WTC11 (cell line): ENCODE data around the gene RASA1. TPM values are rescaled to one million over a fixed set of nuclear protein-coding genes. Genes with fewer than 3 reads are reported as not detected.

Source experiments
- ATAC-seq: fragments of 200-7000 bp; cut with Tn5 transposase; 2 replicates; pipeline ENCODE4 v1.10.0; 2021; ENCODE audit warnings: mild to moderate bottlenecking, moderate library complexity
- CTCF ChIA-PET: fragments of 300-600 bp; sonication (Branson Sonifier 250); formaldehyde crosslinking; loops from one replicate; lab custom pipeline; 2021; ENCODE audit warnings: antibody characterized with exemption; lab: Charles Lee
- POLR2A ChIA-PET: fragments of 350-600 bp; sonication (Branson Sonifier 250); formaldehyde crosslinking; loops from one replicate; lab custom pipeline; 2021; ENCODE audit warnings: antibody characterized with exemption; lab: Charles Lee
- DNase-seq: peaks from one replicate; pipeline ENCODE4 v3.0.0; 2021; ENCODE audit warnings: low spot score
- H3K27ac Mint-ChIP-seq: 2 replicates; pipeline ENCODE4 v1.8.0; 2021; ENCODE audit warnings: mixed read lengths
- H3K27me3 Mint-ChIP-seq: 2 replicates; pipeline ENCODE4 v1.8.0; 2021; ENCODE audit warnings: low read depth, mild to moderate bottlenecking, moderate library complexity, mixed read lengths
- H3K36me3 Mint-ChIP-seq: 2 replicates; pipeline ENCODE4 v1.8.0; 2021; ENCODE audit warnings: mixed read lengths
- H3K4me1 Mint-ChIP-seq: 2 replicates; pipeline ENCODE4 v1.8.0; 2022; ENCODE audit warnings: mixed read lengths
- H3K4me3 Mint-ChIP-seq: 2 replicates; pipeline ENCODE4 v1.8.0; 2021; ENCODE audit warnings: mild to moderate bottlenecking, moderate library complexity, mixed read lengths
- H3K9me3 Mint-ChIP-seq: 2 replicates; pipeline ENCODE4 v1.8.0; 2021; ENCODE audit warnings: mixed read lengths
- CDX4 ChIP-seq: fragments of 250-450 bp; sonication (Bioruptor Pico); IDR thresholded peaks from 2 replicates; pipeline ENCODE4 v1.9.0; 2021; ENCODE audit warnings: moderate library complexity, mild to moderate bottlenecking, inconsistent platforms, borderline replicate concordance
- CREB1 ChIP-seq: sonication (generic); formaldehyde crosslinking; IDR thresholded peaks from 2 replicates; pipeline ENCODE4 v1.8.0; 2023; ENCODE audit warnings: mild to moderate bottlenecking, missing genetic modification reagents
- EMX1 ChIP-seq: fragments of 250-450 bp; sonication (Bioruptor Pico); IDR thresholded peaks from 2 replicates; pipeline ENCODE4 v1.8.0; 2021; ENCODE audit warnings: mild to moderate bottlenecking
- FOXP1 ChIP-seq: sonication (generic); formaldehyde crosslinking; IDR thresholded peaks from 2 replicates; pipeline ENCODE4 v1.8.0; 2022; ENCODE audit warnings: missing genetic modification reagents, mild to moderate bottlenecking, moderate library complexity, borderline replicate concordance
- GTF2I ChIP-seq: fragments of 250-450 bp; sonication (Bioruptor Pico); conservative IDR thresholded peaks from 2 replicates; pipeline ENCODE4 v1.4.0; 2021; ENCODE audit warnings: mild to moderate bottlenecking
- HMGA2 ChIP-seq: fragments of 250-450 bp; sonication (Bioruptor Pico); IDR thresholded peaks from 2 replicates; pipeline ENCODE4 v1.4.0; 2021; ENCODE audit warnings: mild to moderate bottlenecking, moderate library complexity
- JUN ChIP-seq: sonication (generic); formaldehyde crosslinking; IDR thresholded peaks from 2 replicates; pipeline ENCODE4 v1.8.0; 2023; ENCODE audit warnings: mild to moderate bottlenecking, missing genetic modification reagents
- MAX ChIP-seq: sonication (generic); formaldehyde crosslinking; IDR thresholded peaks from 2 replicates; pipeline ENCODE4 v1.8.0; 2022; ENCODE audit warnings: mild to moderate bottlenecking, missing genetic modification reagents
- MYBL2 ChIP-seq: sonication (generic); formaldehyde crosslinking; IDR thresholded peaks from 2 replicates; pipeline ENCODE4 v1.8.1; 2023; ENCODE audit warnings: mild to moderate bottlenecking, moderate library complexity, missing genetic modification reagents
- NR1H2 ChIP-seq: sonication (generic); formaldehyde crosslinking; IDR thresholded peaks from 2 replicates; pipeline ENCODE4 v1.9.0; 2021; ENCODE audit warnings: mild to moderate bottlenecking, moderate library complexity, missing genetic modification reagents
- TCF7 ChIP-seq: sonication (generic); formaldehyde crosslinking; IDR thresholded peaks from 2 replicates; pipeline ENCODE4 v1.8.0; 2022; ENCODE audit warnings: mild to moderate bottlenecking, low read depth, missing genetic modification reagents, moderate library complexity
- ZNF232 ChIP-seq: sonication (generic); formaldehyde crosslinking; IDR thresholded peaks from 2 replicates; pipeline ENCODE4 v1.8.0; 2022; ENCODE audit warnings: mild to moderate bottlenecking, missing genetic modification reagents
- ZNF263 ChIP-seq: sonication (generic); formaldehyde crosslinking; IDR thresholded peaks from 2 replicates; pipeline ENCODE4 v1.8.1; 2022; ENCODE audit warnings: low read depth, mild to moderate bottlenecking, moderate library complexity, missing genetic modification reagents
- ZNF317 ChIP-seq: sonication (generic); formaldehyde crosslinking; IDR thresholded peaks from 2 replicates; pipeline ENCODE4 v1.8.1; 2023; ENCODE audit warnings: low read depth, mild to moderate bottlenecking, moderate library complexity, missing genetic modification reagents, borderline replicate concordance
- ZNF416 ChIP-seq: fragments of 250-450 bp; sonication (Bioruptor Pico); IDR thresholded peaks from 2 replicates; pipeline ENCODE4 v1.9.0; 2021; ENCODE audit warnings: mild to moderate bottlenecking, inconsistent platforms
- ZNF423 ChIP-seq: fragments of 250-450 bp; sonication (Bioruptor Pico); IDR thresholded peaks from 2 replicates; pipeline ENCODE4 v2.1.2; 2022; ENCODE audit warnings: mild to moderate bottlenecking, moderate library complexity
- total RNA-seq: library from RNA; stranded (reverse); gene quantifications from 3 replicates; pipeline ENCODE4 v1.2.3, GENCODE V29; 2021
- TF ChIP-seq, protein P1 (sequence below): sonication (generic); formaldehyde crosslinking; IDR thresholded peaks from 2 replicates; pipeline ENCODE4 v1.8.1; 2023; ENCODE audit warnings: mild to moderate bottlenecking, missing genetic modification reagents, moderate library complexity
- TF ChIP-seq, protein P2 (sequence below): sonication (generic); formaldehyde crosslinking; IDR thresholded peaks from 2 replicates; pipeline ENCODE4 v1.8.1; 2022; ENCODE audit warnings: mild to moderate bottlenecking, missing genetic modification reagents, moderate library complexity, borderline replicate concordance
- TF ChIP-seq, protein P3 (sequence below): fragments of 250-450 bp; sonication (Bioruptor Pico); IDR thresholded peaks from 2 replicates; pipeline ENCODE4 v1.8.0; 2021; ENCODE audit warnings: mild to moderate bottlenecking
- TF ChIP-seq, protein P4 (sequence below): sonication (generic); formaldehyde crosslinking; IDR thresholded peaks from 2 replicates; pipeline ENCODE4 v1.8.1; 2022; ENCODE audit warnings: low read depth, missing genetic modification reagents, borderline replicate concordance

RASA1 gene
- total RNA-seq, 1 experiment from 2014 or later: 31.0 TPM

GRCh38 chr5:87382224-87382623, 114.5 kb downstream of the RASA1 start:
- Mint-ChIP-seq H3K9me3 (no peaks in the 10 kb centered on the region), H3K36me3 (peaks cover 27% of the 10 kb centered on the region)
- TF ChIP-seq FOXP1 (CRISPR knock-in tag) (no peak), CREB1 (CRISPR knock-in tag) (no peak), JUN (CRISPR knock-in tag) (no peak), NR1H2 (no peak), MYBL2 (CRISPR knock-in tag) (no peak), ZNF416 (CRISPR knock-in tag) (no peak), ZNF232 (CRISPR knock-in tag) (no peak), EMX1 (CRISPR knock-in tag) (no peak), GTF2I (CRISPR knock-in tag) (no peak), TCF7 (no peak), CDX4 (CRISPR knock-in tag) (no peak), ZNF317 (no peak)
- TF ChIP-seq, protein P1, sequence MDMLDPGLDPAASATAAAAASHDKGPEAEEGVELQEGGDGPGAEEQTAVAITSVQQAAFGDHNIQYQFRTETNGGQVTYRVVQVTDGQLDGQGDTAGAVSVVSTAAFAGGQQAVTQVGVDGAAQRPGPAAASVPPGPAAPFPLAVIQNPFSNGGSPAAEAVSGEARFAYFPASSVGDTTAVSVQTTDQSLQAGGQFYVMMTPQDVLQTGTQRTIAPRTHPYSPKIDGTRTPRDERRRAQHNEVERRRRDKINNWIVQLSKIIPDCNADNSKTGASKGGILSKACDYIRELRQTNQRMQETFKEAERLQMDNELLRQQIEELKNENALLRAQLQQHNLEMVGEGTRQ (CRISPR knock-in tag): no peak
- TF ChIP-seq, protein P2, sequence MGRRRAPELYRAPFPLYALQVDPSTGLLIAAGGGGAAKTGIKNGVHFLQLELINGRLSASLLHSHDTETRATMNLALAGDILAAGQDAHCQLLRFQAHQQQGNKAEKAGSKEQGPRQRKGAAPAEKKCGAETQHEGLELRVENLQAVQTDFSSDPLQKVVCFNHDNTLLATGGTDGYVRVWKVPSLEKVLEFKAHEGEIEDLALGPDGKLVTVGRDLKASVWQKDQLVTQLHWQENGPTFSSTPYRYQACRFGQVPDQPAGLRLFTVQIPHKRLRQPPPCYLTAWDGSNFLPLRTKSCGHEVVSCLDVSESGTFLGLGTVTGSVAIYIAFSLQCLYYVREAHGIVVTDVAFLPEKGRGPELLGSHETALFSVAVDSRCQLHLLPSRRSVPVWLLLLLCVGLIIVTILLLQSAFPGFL (CRISPR knock-in tag): no peak
- TF ChIP-seq, all 79 proteins: peak for 0
- Mint-ChIP-seq H3K4me1 (no peaks in the 10 kb centered on the region), H3K27me3 (no peaks in the 10 kb centered on the region), H3K27ac (no peak overlapping the region), H3K4me3 (no peak overlapping the region)
- ChIA-PET POLR2A (no interaction called here), CTCF (no interaction called here)
- no peak for ATAC-seq
- no peak for DNase-seq

DNA sequence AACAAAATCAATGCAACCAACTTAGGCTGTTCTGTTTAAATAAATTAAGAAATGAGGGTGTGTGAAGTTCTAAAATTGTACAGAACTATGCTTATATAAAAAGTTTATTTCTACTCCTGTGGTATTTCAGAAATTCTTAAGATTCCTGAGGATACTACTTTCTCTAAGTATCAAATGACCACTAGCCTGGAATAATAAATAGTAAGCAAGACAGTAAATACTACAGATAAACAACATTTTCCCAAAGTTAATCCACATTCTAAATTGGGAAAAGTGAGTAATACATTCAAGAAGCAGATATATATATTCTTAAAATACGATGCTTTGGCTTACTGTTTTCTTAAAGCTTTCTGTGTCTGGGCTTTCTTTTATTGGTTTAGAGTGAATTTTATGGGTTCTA, 115.5 kb downstream of the RASA1 start:
- POLR2A ChIA-PET: no interaction called here
- no peak for TF ChIP-seq MAX (CRISPR knock-in tag)
- TF ChIP-seq ZNF263 (CRISPR knock-in tag): no peak
- TF ChIP-seq FOXP1 (CRISPR knock-in tag): no peak
- TF ChIP-seq ZNF423 (CRISPR knock-in tag): no peak
- TF ChIP-seq HMGA2 (CRISPR knock-in tag): no peak
- TF ChIP-seq ZNF416 (CRISPR knock-in tag): no peak
- TF ChIP-seq, protein P3, sequence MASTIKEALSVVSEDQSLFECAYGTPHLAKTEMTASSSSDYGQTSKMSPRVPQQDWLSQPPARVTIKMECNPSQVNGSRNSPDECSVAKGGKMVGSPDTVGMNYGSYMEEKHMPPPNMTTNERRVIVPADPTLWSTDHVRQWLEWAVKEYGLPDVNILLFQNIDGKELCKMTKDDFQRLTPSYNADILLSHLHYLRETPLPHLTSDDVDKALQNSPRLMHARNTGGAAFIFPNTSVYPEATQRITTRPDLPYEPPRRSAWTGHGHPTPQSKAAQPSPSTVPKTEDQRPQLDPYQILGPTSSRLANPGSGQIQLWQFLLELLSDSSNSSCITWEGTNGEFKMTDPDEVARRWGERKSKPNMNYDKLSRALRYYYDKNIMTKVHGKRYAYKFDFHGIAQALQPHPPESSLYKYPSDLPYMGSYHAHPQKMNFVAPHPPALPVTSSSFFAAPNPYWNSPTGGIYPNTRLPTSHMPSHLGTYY: no peak
- TF ChIP-seq, protein P4, sequence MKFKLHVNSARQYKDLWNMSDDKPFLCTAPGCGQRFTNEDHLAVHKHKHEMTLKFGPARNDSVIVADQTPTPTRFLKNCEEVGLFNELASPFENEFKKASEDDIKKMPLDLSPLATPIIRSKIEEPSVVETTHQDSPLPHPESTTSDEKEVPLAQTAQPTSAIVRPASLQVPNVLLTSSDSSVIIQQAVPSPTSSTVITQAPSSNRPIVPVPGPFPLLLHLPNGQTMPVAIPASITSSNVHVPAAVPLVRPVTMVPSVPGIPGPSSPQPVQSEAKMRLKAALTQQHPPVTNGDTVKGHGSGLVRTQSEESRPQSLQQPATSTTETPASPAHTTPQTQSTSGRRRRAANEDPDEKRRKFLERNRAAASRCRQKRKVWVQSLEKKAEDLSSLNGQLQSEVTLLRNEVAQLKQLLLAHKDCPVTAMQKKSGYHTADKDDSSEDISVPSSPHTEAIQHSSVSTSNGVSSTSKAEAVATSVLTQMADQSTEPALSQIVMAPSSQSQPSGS (CRISPR knock-in tag): no peak
- CTCF ChIA-PET: no interaction called here
- Mint-ChIP-seq H3K27ac (no peak overlapping the region), H3K4me3 (no peak overlapping the region), H3K27me3 (no peaks in the 10 kb centered on the region), H3K36me3 (peaks cover 36% of the 10 kb centered on the region), H3K4me1 (no peaks in the 10 kb centered on the region), H3K9me3 (no peaks in the 10 kb centered on the region)
- no peak for DNase-seq
- ATAC-seq: no peak
